Mucosa of gallbladder (tissue), 1 donor: Measurements from ENCODE around the gene MAST4. TPM values are rescaled to one million over a fixed set of nuclear protein-coding genes. Genes with fewer than 3 reads are reported as not detected.
"Not testable (repeated sequence)": the region's sequence is repeated elsewhere in the genome, so short reads cannot be mapped to it uniquely, and the experiment has no call there.

Experiments used
- DNase-seq: peaks from one replicate; pipeline ENCODE4 v3.0.0-alpha.2; 2020; ENCODE audit warnings: low spot score
- total RNA-seq: library from RNA; stranded (reverse); gene quantifications from one replicate; pipeline ENCODE4 v1.2.1, GENCODE V29; 2021
- donor health status: DM: no; HTN: no; CAD: no.

MAST4 gene
- total RNA-seq, 1 donor from 2014 or later, result 30.5 TPM

DNA sequence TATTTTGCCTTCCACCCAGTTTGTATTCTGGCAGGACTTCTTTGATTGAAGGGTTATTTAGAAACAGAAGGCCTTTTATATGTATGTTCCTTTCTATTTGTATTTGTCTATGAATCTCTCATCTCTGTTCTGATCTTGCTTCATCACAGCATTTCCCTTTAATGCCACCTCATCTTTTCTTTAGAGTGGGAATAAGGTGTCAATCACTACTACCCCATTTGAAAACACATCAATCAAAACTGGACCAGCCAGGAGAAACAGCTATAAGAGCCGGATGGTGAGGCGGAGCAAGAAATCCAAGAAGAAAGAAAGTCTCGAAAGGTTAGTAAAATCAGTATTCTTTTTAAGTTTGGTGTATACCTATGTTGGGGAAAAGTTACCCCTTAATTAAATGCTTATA, 564.1 kb downstream of the MAST4 start:
- DNase-seq, result no peak

DNA sequence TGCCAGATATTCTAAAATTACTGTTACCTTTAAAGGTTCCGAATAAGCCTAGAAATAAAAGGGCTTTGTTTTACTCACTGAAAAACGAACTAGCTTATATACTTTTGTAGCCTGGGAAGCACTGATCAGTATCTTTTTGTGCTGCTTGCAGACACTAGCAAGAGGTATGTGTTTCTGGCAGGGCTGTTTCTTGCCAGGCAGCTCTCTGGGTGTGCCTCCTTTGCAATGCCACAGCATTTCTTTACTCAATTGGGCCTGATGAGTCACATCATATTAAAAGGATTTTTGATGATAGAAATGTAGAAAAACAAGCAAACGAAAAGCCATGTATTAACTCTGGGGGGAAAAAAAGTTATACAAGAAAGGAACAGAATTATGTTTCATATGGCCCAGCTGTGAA, 564.8 kb downstream of the MAST4 start:
- DNase-seq, result no peak

DNA sequence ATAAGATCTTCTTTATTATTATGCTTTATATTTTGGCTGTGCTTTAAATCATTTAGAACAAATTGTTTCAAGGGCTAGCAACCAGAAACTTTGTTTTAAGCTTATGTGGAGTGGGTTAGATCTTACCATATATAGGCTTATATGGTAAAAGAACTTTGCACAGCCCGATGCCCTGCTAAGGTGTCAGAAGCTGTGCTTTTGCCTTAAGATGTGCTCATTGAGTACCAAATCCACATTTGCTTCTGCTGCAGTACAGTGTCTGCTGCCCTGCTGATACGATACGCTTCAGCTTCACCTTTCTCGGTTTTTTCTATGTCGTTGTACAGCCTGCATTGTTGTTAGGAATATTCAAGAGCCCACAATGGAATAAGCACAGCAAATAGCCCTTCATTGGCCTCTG, 565.6 kb downstream of the MAST4 start:
- DNase-seq, result no peak

DNA sequence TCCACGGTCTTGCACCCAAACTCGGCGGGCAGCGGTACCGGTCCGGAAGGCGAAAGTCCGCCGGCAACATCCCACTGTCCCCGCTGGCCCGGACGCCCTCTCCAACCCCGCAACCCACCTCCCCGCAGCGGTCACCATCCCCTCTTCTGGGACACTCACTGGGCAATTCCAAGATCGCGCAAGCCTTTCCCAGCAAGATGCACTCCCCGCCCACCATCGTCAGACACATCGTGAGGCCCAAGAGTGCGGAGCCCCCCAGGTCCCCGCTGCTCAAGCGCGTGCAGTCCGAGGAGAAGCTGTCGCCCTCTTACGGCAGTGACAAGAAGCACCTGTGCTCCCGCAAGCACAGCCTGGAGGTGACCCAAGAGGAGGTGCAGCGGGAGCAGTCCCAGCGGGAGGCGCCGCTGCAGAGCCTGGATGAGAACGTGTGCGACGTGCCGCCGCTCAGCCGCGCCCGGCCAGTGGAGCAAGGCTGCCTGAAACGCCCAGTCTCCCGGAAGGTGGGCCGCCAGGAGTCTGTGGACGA, 567.1 kb downstream of the MAST4 start:
- no peak for DNase-seq

DNA sequence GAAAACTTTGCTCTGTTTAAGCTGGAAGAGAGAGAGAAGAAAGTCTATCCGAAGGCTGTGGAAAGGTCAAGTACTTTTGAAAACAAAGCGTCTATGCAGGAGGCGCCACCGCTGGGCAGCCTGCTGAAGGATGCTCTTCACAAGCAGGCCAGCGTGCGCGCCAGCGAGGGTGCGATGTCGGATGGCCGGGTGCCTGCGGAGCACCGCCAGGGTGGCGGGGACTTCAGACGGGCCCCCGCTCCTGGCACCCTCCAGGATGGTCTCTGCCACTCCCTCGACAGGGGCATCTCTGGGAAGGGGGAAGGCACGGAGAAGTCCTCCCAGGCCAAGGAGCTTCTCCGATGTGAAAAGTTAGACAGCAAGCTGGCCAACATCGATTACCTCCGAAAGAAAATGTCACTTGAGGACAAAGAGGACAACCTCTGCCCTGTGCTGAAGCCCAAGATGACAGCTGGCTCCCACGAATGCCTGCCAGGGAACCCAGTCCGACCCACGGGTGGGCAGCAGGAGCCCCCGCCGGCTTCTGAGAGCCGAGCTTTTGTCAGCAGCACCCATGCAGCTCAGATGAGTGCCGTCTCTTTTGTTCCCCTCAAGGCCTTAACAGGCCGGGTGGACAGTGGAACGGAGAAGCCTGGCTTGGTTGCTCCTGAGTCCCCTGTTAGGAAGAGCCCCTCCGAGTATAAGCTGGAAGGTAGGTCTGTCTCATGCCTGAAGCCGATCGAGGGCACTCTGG, 567.8 kb downstream of the MAST4 start:
- no peak for DNase-seq

DNA sequence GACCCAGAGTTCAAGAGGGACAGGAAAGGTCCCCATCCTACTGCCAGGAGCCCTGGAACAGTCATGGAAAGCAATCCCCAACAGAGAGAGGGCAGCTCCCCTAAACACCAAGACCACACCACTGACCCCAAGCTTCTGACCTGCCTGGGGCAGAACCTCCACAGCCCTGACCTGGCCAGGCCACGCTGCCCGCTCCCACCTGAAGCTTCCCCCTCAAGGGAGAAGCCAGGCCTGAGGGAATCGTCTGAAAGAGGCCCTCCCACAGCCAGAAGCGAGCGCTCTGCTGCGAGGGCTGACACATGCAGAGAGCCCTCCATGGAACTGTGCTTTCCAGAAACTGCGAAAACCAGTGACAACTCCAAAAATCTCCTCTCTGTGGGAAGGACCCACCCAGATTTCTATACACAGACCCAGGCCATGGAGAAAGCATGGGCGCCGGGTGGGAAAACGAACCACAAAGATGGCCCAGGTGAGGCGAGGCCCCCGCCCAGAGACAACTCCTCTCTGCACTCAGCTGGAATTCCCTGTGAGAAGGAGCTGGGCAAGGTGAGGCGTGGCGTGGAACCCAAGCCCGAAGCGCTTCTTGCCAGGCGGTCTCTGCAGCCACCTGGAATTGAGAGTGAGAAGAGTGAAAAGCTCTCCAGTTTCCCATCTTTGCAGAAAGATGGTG, 568.8 kb downstream of the MAST4 start:
- DNase-seq, result no peak

DNA sequence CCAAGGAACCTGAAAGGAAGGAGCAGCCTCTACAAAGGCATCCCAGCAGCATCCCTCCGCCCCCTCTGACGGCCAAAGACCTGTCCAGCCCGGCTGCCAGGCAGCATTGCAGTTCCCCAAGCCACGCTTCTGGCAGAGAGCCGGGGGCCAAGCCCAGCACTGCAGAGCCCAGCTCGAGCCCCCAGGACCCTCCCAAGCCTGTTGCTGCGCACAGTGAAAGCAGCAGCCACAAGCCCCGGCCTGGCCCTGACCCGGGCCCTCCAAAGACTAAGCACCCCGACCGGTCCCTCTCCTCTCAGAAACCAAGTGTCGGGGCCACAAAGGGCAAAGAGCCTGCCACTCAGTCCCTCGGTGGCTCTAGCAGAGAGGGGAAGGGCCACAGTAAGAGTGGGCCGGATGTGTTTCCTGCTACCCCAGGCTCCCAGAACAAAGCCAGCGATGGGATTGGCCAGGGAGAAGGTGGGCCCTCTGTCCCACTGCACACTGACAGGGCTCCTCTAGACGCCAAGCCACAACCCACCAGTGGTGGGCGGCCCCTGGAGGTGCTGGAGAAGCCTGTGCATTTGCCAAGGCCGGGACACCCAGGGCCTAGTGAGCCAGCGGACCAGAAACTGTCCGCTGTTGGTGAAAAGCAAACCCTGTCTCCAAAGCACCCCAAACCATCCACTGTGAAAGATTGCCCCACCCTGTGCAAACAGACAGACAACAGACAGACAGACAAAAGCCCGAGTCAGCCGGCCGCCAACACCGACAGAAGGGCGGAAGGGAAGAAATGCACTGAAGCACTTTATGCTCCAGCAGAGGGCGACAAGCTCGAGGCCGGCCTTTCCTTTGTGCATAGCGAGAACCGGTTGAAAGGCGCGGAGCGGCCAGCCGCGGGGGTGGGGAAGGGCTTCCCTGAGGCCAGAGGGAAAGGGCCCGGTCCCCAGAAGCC, 569.6 kb downstream of the MAST4 start:
- DNase-seq, result peak; percentile 88

DNA sequence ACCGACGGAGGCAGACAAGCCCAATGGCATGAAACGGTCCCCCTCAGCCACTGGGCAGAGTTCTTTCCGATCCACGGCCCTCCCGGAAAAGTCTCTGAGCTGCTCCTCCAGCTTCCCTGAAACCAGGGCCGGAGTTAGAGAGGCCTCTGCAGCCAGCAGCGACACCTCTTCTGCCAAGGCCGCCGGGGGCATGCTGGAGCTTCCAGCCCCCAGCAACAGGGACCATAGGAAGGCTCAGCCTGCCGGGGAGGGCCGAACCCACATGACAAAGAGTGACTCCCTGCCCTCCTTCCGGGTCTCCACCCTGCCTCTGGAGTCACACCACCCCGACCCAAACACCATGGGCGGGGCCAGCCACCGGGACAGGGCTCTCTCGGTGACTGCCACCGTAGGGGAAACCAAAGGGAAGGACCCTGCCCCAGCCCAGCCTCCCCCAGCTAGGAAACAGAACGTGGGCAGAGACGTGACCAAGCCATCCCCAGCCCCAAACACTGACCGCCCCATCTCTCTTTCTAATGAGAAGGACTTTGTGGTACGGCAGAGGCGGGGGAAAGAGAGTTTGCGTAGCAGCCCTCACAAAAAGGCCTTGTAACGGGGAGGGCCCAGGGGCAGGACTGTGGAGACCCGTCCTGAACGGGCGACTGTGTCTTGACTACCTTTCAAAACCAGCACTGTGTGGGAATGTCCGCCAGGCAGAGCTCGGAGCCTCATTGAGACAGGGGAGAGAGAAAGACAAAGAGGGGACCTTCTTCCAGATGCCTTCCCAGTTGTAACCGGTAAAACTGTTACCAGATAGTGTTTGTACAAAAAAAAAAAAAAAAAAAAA, 570.5 kb downstream of the MAST4 start:
- DNase-seq, result no peak

DNA sequence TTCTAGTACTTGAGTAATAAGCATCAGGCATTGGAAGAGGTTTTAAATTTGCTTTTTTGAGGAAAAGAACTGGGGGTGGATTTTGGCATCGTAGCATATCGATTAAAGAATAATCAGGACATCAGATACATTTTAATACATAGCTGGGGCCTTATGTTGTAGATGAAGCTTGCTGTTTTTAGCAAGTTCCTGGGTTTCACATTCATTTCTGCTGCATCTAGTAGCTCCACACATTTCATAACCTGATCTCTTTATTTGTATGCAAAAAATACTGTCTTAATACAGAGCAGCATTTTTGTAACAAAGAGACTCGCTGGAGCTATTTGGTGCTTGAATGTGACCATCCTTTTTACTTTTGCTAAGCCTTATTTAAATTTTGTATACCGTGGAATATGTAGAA, 571.9 kb downstream of the MAST4 start:
- DNase-seq, result no peak

DNA sequence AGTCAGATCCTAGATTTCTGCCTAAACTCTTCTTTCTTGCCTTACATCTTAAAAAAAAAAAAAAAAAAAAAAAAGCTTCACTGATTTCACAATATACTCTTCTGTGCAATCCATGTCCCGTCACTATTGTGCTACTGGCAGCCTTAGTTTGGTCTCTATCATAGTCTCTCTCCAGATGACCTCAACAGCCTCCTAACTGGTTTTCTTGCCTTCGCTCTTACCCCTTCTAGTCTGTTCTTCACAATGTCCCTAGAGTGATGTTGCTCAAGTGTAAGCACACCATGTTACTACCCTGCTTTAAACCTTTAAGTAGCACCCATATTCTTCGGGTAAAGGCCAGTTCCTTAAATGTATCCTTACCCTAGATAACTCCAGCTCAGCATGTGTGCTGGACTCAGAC, 574.6 kb downstream of the MAST4 start:
- no peak for DNase-seq

DNA sequence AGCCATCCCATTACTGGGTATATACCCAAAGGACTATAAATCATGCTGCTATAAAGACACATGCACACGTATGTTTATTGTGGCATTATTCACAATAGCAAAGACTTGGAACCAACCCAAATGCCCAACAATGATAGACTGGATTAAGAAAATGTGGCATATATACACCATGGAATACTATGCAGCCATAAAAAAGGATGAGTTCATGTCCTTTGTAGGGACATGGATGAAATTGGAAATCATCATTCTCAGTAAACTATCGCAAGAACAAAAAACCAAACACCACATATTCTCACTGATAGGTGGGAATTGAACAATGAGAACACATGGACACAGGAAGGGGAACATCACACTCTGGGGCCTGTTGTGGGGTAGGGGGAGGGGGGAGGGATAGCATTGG, 577.2 kb downstream of the MAST4 start:
- DNase-seq, result not testable (repeated sequence)

DNA sequence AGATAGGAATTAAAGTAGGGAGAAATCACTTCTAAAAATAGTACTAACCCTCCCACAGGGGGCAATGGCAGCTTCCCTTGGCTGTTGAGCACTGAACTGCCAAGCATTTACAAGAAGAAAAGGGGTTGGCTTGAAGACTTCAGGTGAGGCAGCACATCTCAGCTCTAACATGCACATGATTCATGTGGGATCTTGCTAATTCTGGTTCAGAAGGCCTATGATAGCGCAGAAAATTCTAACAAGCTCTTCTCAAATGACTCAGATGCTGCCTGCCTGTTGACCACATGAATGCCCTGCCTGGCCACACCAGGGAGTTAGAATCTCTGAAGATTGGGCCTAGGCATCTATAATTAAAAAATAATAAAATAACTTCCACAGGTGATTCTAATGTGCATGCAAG, 577.8 kb downstream of the MAST4 start:
- no peak for DNase-seq

DNA sequence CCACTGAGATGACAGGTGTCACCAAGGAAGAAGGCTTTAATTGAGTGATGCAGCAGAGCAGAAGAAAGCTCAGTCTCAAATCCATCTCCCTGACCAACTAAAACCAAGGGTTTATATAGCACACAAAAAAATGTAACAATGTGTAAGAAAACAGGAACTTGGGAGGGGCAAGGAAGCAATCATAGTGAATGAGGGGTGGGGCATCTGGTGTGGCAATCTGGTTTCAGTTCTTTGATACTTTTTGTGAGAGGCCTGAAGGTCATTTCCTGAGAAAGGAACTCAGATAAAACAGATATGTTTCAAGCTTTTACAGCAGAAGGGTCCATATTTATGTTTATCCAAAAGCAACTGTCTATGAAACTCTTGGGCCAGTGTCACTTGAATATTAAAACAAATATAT, 580.7 kb downstream of the MAST4 start:
- DNase-seq, result no peak

DNA sequence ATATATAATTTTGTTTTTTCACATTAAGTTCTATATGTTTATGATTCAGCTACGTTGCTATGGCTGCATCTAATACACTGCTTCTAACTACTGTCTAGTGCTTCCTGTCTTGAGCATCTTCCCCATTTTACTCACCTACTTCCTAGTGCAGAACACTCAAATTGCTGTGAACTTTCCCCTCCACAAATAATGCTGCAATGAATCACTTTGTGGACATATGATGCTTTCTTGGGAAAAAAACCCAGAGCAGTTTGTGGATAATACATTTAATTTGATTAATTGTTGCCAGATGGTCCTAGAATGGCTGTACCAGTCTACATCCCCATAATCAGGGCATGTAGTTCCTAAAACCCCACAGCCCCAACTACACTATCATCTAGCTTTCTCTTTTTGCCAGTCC, 581.9 kb downstream of the MAST4 start:
- no peak for DNase-seq

DNA sequence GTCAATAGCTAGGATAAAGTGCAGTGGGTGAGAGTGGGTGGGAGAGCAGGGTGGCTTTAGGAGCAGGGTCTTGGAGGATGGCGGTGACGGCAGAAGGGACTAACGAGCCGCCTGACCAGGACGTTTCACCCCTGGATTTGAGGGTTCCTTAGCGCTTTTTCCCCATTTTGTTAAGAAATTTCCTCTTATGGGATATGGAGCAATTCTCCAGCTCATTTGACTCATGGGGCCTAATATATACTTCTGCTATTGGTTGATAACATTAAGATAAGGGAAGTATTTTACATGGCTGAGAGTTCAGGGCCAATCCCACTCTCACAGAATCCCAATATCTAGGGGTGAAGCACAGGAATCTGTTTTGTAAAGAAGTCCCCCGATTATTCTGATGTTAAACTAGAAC, 582.8 kb downstream of the MAST4 start:
- no peak for DNase-seq

DNA sequence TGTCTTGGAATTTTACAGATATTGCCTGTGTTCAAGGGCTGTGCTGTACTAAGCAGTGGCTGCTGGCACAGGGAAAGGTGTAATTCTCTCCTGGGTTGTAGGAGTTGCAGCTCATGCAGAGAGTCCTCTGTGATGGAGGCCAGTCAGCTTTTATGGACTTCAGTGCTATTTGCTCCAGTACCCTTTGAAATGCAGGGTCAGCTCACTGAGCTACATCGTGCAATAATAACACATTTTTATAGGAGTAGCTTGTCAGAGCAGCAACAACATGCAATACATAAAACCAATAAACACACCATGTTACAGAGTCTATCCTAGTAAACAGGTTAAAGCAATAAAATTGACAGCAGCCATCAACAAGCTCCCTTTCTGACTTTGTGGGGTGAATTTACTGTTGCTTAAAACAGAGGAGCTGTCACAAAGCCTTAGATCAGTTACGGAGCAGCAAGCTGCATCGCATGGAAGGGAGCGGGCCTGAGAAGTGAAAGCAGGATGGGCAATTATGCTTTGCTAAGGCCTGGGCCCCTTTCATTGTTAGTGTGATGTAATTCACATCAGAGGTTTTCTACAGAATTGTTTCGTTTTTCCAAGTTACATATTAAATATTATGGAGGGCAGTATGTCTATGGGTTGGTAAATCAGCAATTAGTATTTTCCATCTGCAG, 583.6 kb downstream of the MAST4 start:
- DNase-seq, result no peak

DNA sequence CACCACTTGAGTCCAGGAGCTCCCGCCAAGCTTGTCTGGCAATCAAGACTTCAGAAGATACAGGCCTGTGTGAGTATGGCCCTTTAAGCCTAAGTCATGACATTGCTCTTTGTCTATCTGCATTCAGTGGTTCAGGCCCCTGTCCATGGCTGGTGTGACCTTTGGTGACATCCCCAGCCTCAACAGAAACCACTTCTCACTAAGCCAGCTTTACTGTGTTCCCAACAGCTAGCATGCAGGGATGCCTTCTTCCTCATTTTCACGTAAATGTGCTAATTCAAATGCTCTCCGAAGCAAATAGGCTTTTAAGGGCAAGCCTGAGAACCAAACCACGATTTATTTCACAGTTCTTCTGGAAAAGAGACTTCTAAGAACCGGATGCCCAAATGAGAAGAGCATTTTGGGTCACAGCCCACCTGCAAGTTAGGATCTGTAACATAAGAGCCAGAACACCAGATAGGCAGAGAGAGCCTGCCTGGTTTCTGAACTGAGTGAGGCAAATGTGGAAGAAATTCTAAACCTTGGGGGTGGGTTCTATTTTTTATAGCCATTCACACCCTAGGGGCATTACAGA, 585.5 kb downstream of the MAST4 start:
- DNase-seq, result no peak

DNA sequence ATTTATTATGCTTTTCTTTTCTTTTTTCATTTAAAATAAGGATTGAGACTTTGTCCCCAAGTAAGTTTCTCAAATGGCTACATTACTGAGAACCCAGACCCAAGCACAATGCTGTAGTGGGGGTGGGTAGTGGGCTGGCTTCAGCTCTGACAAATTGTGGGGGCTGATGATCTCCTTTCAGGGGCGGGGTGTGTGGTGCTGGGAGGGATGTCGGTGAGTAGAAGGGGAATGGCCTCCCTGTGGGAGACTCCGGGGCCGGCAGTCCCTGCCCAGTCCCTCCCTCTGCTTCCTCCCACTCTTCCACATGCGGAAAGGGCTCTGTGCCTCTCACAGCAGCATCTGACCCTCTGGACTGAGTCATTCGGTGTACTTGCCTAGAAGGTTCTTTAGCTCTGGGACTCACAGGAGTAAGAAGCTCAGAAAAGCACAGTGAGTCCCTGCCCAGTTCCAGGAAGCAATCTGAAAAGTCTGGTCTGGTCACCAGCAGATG, 586.2 kb downstream of the MAST4 start:
- peak; percentile 40 for DNase-seq

DNA sequence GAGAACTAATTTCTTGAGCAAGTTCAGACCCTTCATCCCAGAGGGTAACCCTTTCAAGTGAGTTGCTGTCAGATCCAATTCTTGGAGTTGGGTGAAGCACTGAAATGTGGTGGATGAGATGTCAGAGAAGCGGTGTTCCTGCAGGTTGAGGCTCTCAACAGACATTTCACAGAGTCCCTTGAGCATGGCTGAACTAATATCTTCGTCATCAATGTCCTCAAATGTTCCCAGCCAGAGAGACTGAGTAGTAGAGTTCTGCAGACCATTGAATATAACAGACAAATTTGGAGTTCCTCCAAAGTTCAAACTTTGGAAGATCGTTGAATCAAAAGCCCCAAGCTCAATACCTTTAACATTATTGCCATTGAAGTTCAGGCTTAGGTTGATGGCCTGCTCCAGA, 587.7 kb downstream of the MAST4 start:
- no peak for DNase-seq

DNA sequence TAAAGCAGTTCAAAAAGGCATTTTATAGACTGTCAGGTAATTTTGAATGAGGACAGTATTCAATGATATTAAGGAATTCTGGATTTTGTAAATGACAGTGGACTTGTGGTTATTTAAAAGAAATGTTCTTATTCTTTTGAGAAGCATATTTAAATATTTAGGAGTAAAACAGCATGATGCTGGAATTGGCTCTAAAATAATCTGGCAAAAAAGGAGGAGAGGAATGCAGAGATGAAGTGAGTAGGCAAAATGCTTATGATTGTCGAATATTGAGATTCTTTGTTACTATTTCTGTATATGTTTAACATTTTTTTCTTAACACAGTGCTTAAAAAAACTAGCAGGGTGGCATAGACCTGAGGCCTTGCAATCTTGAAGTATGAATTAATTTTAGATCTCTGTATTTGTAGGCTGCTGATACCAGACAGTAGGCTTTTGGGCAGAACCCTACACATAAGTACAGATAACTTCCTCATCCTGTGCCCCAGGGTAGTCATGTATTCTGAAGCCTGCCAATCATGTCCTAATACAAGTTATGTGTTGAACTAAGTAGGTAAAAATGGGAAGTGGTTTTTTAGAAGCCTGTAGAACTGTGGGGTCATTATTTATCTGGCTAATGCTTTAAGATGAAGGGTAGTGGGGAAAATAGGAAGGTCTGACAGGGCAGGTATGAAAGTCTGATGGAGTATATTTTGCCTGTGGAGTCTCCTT, 591.0 kb downstream of the MAST4 start:
- DNase-seq, result no peak
